ENCODE data around the gene COPRS. TPM values are rescaled to one million over a fixed set of nuclear protein-coding genes. Genes with fewer than 3 reads are reported as not detected.
"Not testable (repeated sequence)": the region's sequence is repeated elsewhere in the genome, so short reads cannot be mapped to it uniquely, and the experiment has no call there.

Gene COPRS
- total RNA-seq, 1 experiment from 2014 or later = 69.0 TPM

- no peaks in the 10 kb centered on the region for H3K27me3 ChIP-seq (ENCODE audit: control insufficient read depth, insufficient read depth, low read length)
- H3K4me3 ChIP-seq (ENCODE audit: insufficient read depth, low read depth, low read length) = no peak overlapping the region
- no peak for DNase-seq
- H3K36me3 ChIP-seq (replicated peaks; ENCODE audit: control insufficient read depth, insufficient read depth, low read length) = no peaks in the 10 kb centered on the region
Measured at GRCh38 chr17:31830971-31831858, 27.8 kb downstream of the COPRS start.

DNA sequence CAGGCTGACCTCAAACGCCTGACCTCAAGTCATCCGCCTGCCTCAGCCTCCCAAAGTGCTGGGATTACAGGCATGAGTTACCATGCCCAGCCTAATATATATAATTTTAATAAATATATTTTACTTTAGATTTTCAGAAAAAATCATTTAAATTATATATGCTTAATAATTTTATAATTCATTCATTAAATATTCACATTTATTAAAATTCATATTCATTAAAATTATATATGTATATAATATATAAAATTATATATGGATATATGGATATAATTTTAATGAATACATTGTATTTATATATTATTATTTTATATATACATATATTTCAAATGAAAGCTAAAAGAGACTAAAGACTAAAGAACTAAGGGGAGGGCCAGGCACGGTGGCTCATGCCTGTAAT, 29.4 kb downstream of the COPRS start:
- H3K36me3 ChIP-seq (replicated peaks; ENCODE audit: control insufficient read depth, insufficient read depth, low read length) = no peaks in the 10 kb centered on the region
- H3K4me3 ChIP-seq (ENCODE audit: insufficient read depth, low read depth, low read length) = no peak overlapping the region
- no peaks in the 10 kb centered on the region for H3K27me3 ChIP-seq (ENCODE audit: control insufficient read depth, insufficient read depth, low read length)
- DNase-seq = no peak

DNA sequence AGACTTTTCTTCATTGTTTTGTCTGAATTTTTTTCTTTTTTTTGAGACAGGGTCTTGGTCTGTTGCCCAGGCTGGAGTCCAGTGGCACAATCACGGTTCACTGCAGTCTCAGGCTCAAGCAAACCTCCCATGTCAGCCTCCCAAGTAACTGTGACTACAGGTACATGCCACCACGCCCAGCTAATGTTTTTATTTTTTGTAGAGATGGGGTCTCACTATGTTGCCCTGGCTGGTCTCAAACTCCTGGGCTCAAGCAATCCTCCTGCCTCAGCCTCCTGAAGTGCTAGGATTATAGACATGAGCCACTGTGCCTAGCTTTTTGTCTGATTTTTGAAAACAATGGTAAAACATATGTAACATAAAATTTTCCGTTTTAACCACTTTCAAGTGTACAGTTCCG, 30.1 kb downstream of the COPRS start:
- not testable (repeated sequence) for DNase-seq; H3K4me3 ChIP-seq (ENCODE audit: insufficient read depth, low read depth, low read length); H3K27me3 ChIP-seq (ENCODE audit: control insufficient read depth, insufficient read depth, low read length); H3K36me3 ChIP-seq (replicated peaks; ENCODE audit: control insufficient read depth, insufficient read depth, low read length)

DNA sequence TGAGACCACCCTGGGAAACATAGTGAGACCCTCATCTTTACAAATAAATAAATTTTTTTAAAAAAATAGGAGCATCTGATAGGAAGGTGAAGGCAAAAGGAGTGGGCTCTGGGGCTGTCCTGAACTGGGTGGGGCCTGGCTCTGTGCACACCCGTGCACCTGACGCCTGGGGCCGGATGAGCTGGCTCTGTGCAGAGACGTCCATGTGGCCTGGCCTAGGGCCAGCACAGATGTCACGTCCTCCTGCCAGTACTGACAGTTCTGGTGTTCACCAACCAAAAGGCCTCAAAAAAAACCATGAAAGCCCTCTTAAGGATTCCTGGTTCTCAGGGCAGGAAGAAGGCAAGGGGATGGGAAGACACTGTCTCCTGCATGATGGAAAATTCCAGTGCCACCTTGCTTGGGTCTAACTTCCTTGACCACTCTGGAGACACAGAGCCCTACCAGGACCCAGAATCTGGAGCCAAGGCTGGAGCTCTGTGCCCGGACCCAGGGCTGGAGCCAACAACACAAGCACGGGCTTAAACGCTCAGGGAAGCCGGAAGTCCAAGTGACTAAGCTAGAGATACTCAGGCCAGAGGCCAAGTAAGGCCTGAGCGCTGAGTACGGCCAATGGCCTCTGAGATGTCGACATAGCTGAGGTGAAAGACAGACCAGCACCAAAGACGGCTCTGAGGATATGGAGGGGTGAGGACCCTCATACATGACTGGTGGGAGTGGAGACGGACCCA, 32.9 kb downstream of the COPRS start:
- H3K4me3 ChIP-seq (ENCODE audit: insufficient read depth, low read depth, low read length) = no peak overlapping the region
- no peak for DNase-seq
- H3K36me3 ChIP-seq (replicated peaks; ENCODE audit: control insufficient read depth, insufficient read depth, low read length) = no peaks in the 10 kb centered on the region
- no peaks in the 10 kb centered on the region for H3K27me3 ChIP-seq (ENCODE audit: control insufficient read depth, insufficient read depth, low read length)

- H3K36me3 ChIP-seq (replicated peaks; ENCODE audit: control insufficient read depth, insufficient read depth, low read length) = no peaks in the 10 kb centered on the region
- no peak for DNase-seq
- no peaks in the 10 kb centered on the region for H3K27me3 ChIP-seq (ENCODE audit: control insufficient read depth, insufficient read depth, low read length)
- no peak overlapping the region for H3K4me3 ChIP-seq (ENCODE audit: insufficient read depth, low read depth, low read length)
Measured at GRCh38 chr17:31824766-31825360, 34.2 kb downstream of the COPRS start.

- Histone ChIP-seq H3K27me3 (ENCODE audit: control insufficient read depth, insufficient read depth, low read length) (no peaks in the 10 kb centered on the region), H3K36me3 (replicated peaks; ENCODE audit: control insufficient read depth, insufficient read depth, low read length) (no peaks in the 10 kb centered on the region), H3K4me3 (ENCODE audit: insufficient read depth, low read depth, low read length) (no peak overlapping the region)
- no peak for DNase-seq
Measured at GRCh38 chr17:31823014-31823413, 36.0 kb downstream of the COPRS start.

DNA sequence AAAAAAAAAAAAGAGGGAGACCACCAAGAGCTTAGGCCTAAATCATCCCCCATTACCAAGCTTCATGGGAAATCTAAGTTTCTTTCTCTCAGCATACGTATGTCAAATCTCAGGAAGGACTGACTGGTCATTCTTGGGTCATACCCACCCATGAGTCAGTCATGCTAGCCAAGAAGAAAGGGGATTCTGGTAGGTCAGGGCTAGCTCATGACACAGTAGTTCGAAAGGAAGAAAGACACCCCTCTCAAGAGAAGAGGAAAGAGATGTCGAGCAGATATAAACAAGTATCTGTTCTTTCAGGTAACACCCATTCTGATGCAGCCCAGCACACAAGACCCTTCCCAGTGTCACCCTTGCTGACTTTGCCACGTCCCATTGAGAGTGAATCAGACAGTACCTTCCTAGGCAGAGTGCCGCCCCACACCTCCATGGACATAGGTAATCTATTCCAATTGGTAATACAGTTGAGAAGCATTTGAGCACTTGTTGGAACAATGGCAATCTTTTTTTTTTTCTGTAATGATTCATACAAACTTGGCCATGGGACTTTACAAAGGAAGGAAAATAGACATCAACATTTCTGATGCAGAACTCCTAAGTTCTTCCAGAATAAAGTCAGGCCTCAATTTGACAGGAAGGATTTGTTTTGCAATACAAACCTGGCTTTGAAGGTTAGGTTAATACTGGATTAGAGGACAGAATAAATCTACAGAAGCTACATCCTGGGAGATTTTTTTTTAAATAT, 38.2 kb downstream of the COPRS start:
- no peak for DNase-seq
- no peaks in the 10 kb centered on the region for H3K27me3 ChIP-seq (ENCODE audit: control insufficient read depth, insufficient read depth, low read length)

GRCh38 chr17:31819578-31819977, 39.5 kb downstream of the COPRS start:
- no peaks in the 10 kb centered on the region for H3K36me3 ChIP-seq (replicated peaks; ENCODE audit: control insufficient read depth, insufficient read depth, low read length)
- H3K4me3 ChIP-seq (ENCODE audit: insufficient read depth, low read depth, low read length) = no peak overlapping the region
- no peaks in the 10 kb centered on the region for H3K27me3 ChIP-seq (ENCODE audit: control insufficient read depth, insufficient read depth, low read length)
- DNase-seq = no peak

More for the DNA sequence above, 38.2 kb downstream of the COPRS start:
- H3K36me3 ChIP-seq (replicated peaks; ENCODE audit: control insufficient read depth, insufficient read depth, low read length) = no peaks in the 10 kb centered on the region
- no peak overlapping the region for H3K4me3 ChIP-seq (ENCODE audit: insufficient read depth, low read depth, low read length)

- H3K27me3 ChIP-seq (ENCODE audit: control insufficient read depth, insufficient read depth, low read length); DNase-seq; H3K4me3 ChIP-seq (ENCODE audit: insufficient read depth, low read depth, low read length); H3K36me3 ChIP-seq (replicated peaks; ENCODE audit: control insufficient read depth, insufficient read depth, low read length): not testable (repeated sequence)
Measured at GRCh38 chr17:31818863-31819262, 40.2 kb downstream of the COPRS start.

DNA sequence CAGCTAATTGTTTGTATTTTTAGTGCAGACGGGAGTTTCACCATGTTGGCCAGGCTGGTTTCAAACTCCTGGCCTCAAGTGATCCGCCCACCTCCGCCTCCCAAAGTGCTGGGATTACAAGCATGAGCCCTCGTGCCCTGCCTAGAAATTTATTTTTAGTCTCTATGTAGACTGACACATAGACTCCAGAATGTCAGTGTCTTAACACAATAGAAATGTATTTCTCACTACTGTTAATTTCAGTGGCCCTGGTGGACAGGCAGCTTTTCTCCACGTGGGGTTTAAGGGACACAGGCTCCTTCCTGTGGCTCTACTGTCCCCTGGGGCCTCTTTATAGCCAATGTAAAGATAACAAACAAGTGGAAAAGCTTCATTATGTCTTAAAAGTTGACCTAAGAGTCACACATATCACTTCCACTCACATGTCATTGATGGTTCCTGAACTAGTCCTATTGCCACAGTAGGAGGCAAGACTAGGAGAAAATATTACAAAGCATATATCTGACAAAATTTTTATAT, 43.8 kb downstream of the COPRS start:
- Histone ChIP-seq H3K36me3 (replicated peaks; ENCODE audit: control insufficient read depth, insufficient read depth, low read length) (no peaks in the 10 kb centered on the region), H3K4me3 (ENCODE audit: insufficient read depth, low read depth, low read length) (no peak overlapping the region)

DNA sequence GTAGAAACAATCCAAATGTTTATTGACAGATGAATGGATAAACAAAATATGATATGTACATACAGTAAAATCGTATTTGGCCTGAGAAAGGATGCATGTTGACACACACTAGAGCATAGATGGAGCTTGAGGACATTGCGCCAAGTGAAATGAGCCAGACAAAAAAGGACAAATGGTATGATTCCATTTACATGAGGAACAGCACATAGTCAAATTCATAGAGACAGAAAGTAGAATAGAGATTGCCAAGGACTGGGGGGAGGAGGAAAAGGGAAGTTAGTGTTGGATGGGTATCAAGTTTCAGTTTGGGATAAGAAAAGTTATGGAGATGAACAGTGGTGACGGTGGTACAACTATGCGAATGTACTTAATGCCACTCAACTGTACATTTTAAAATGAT, 47.9 kb downstream of the COPRS start:
- DNase-seq = no peak
- Histone ChIP-seq H3K36me3 (replicated peaks; ENCODE audit: control insufficient read depth, insufficient read depth, low read length) (no peaks in the 10 kb centered on the region), H3K27me3 (ENCODE audit: control insufficient read depth, insufficient read depth, low read length) (no peaks in the 10 kb centered on the region), H3K4me3 (ENCODE audit: insufficient read depth, low read depth, low read length) (no peak overlapping the region)

More for the DNA sequence above, 43.8 kb downstream of the COPRS start:
- no peak for DNase-seq
- H3K27me3 ChIP-seq (ENCODE audit: control insufficient read depth, insufficient read depth, low read length) = no peaks in the 10 kb centered on the region

DNA sequence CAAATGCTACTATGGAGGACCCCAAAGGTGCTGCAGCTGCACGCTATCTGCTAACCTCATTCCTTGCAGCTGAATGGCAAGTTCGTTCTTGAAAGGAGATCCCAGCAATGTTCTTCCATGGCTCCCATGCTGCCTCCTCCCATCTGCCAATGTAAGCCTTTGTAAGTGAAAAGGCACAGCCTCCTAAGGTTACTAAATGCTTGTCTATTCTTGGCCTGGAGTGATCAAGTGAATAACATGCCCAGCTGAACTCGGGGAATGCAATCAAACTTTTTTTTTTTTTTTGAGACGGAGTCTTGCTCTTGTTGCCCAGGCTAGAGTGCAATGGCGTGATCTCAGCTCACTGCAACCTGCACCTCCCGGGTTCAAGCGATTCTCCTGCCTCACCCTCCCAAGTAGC, 49.2 kb downstream of the COPRS start:
- H3K4me3 ChIP-seq (ENCODE audit: insufficient read depth, low read depth, low read length); H3K27me3 ChIP-seq (ENCODE audit: control insufficient read depth, insufficient read depth, low read length); H3K36me3 ChIP-seq (replicated peaks; ENCODE audit: control insufficient read depth, insufficient read depth, low read length); DNase-seq: not testable (repeated sequence)

DNA sequence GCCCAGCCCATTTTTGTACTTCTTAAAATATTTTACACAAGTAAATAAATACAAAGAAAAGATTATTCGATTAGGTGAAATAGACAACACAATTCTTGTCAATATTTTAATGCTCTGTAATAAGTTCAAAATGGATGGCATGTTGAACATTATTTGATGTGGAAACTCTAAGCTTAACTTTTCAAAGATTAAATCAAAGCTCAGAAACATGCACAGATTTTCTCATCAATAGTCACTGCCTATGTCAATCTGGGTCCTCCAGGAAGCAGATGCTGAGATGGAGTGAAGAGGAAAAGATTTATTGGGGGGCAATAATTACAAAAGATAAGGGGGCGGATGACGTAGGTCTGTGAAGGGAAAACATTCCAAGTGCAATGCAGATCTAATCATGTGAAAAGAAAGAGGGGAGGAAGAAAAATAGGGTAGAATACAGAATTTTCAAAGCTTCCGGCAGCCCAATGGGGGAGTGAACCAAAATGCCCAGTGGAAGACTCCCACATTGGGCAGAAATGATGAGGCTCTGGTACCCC, 50.5 kb downstream of the COPRS start:
- H3K4me3 ChIP-seq (ENCODE audit: insufficient read depth, low read depth, low read length) = no peak overlapping the region
- DNase-seq = no peak
- no peaks in the 10 kb centered on the region for H3K36me3 ChIP-seq (replicated peaks; ENCODE audit: control insufficient read depth, insufficient read depth, low read length)

DNA sequence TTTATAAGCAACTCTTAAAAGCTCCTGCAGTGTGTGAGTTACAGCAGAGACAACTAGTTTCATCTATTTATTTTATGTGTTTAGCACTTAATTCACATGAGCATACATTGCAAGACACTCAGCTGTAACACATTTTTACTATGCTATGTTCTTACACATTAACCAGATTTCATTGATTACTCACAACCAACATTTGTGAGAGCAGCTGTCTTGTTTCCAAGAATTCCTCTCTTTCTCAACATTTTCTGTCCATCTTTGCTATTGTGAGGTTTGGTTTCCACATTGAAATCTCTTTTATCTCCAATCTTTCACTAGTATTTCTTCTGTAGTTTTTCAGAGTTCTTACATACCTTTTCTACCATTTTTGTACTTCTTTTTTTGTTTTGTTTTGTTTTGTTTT, 51.2 kb downstream of the COPRS start:
- DNase-seq = no peak
- Histone ChIP-seq H3K27me3 (ENCODE audit: control insufficient read depth, insufficient read depth, low read length) (no peaks in the 10 kb centered on the region), H3K4me3 (ENCODE audit: insufficient read depth, low read depth, low read length) (no peak overlapping the region), H3K36me3 (replicated peaks; ENCODE audit: control insufficient read depth, insufficient read depth, low read length) (no peaks in the 10 kb centered on the region)

More for the DNA sequence above, 50.5 kb downstream of the COPRS start:
- H3K27me3 ChIP-seq (ENCODE audit: control insufficient read depth, insufficient read depth, low read length) = no peaks in the 10 kb centered on the region

Measured in H7 (cell line).